Left lung (tissue), 10 donors: Measurements from ENCODE around the gene HOXA3. TPM values are rescaled to one million over a fixed set of nuclear protein-coding genes. Genes with fewer than 3 reads are reported as not detected.

Source experiments
- ATAC-seq: fragments of 200-7000 bp; cut with Tn5 transposase; one replicate; pipeline ENCODE4 v1.9.1; 2020; ENCODE audit warnings: moderate library complexity
- DNase-seq, 4 donors: peaks; one replicate each; pipeline ENCODE4 v3.0.0-alpha.2; 2013 to 2020
- H3K27ac ChIP-seq, 2 donors: fragments of 200-600 bp; sonication (generic) in 1 of 2; one replicate each; pipeline versions ENCODE4 v1.5.0 to v1.8.0; 2020 to 2021
- H3K27me3 ChIP-seq, 2 donors: fragments of 200-600 bp; sonication (generic) in 1 of 2; one replicate each; pipeline versions ENCODE4 v1.5.0 to v1.8.0; 2020 to 2021
- H3K36me3 ChIP-seq, 2 donors: fragments of 200-600 bp; sonication (generic) in 1 of 2; one replicate each; pipeline versions ENCODE4 v1.5.0 to v1.8.0; 2020 to 2021
- H3K4me1 ChIP-seq, 2 donors: fragments of 200-600 bp; one replicate each; pipeline ENCODE4 v1.8.0; 2021
- H3K4me3 ChIP-seq, 2 donors: fragments of 200-600 bp; sonication (generic) in 1 of 2; one replicate each; pipeline versions ENCODE4 v1.5.0 to v1.8.0; 2020 to 2021; ENCODE audit warnings: mild to moderate bottlenecking in 1 of 2
- H3K9me3 ChIP-seq, 2 donors: fragments of 200-600 bp; sonication (generic) in 1 of 2; one replicate each; pipeline versions ENCODE4 v1.5.0 to v1.8.0; 2020 to 2021
- CTCF ChIP-seq, 2 donors: fragments of 200-600 bp; sonication (generic) in 1 of 2; IDR thresholded peaks; one replicate each; pipeline versions ENCODE4 v1.5.0 to v1.8.0; 2021; ENCODE audit warnings: antibody characterized with exemption in 2 of 2
- intact Hi-C, 2 donors: fragments of 100-400 bp; cut with DNase I; formaldehyde crosslinking; loops; one replicate each; pipeline versions ENCODE4 v1.11.2 to v1.14.2; 2022
- polyA plus RNA-seq, 6 donors: library from polyadenylated mRNA; unstranded; fragments of 120-200 nt; gene quantifications; one replicate each; pipeline ENCODE4 v1.2.1, GENCODE V29; 2013; ENCODE audit not compliant: insufficient read length in 6 of 6
- total RNA-seq, 2 donors: library from RNA; stranded (reverse); fragmentation: NEBNext Ultra II Directional; extraction: Animal tissue kit (Norgen Biotek cat#: 25700); gene quantifications; one replicate each; pipeline ENCODE4 v1.2.1, GENCODE V29; 2021
- donor health status: DM: no; HTN: yes; CAD: no.
- donor health status: DM: no; HTN: no; CAD: no.

HOXA3 gene
- total and polyA plus RNA-seq, 8 donors, result 5.7 to 49.6 (median 39.6) TPM

- peak overlapping the region; percentile 56 for H3K4me3 ChIP-seq
- ATAC-seq (no peak), DNase-seq (peak in 2 of 4 donors; percentile 33 to 70)
- peaks cover 76 to 100% of the 10 kb centered on the region in 2 donors for H3K27me3 ChIP-seq
- H3K36me3 ChIP-seq, result no peaks in the 10 kb centered on the region
- no peaks in the 10 kb centered on the region for H3K9me3 ChIP-seq
- intact Hi-C loops, result loop anchor here in 1 of 2 donors (5.0 to 10.0 kb wide), 2 partner anchors 788 to 1275 kb away; no protein-coding TSS in a partner anchor
- peaks cover 6 to 55% of the 10 kb centered on the region in 2 donors for H3K4me1 ChIP-seq
- H3K27ac ChIP-seq, result no peak overlapping the region
- no peak for TF ChIP-seq CTCF (IDR thresholded peaks at IDR 0.05)
Observed at GRCh38 chr7:27160145-27160545, 7.8 kb upstream of the HOXA3 start.

- Histone ChIP-seq H3K9me3 (no peaks in the 10 kb centered on the region), H3K4me1 (peaks cover 5 to 49% of the 10 kb centered on the region in 2 donors), H3K4me3 (no peak overlapping the region), H3K27ac (no peak overlapping the region), H3K36me3 (no peaks in the 10 kb centered on the region), H3K27me3 (peaks cover 76 to 100% of the 10 kb centered on the region in 2 donors)
- ATAC-seq, result no peak
- DNase-seq, result peak in 2 of 4 donors; percentile 23 to 64
- no peak for TF ChIP-seq CTCF (IDR thresholded peaks at IDR 0.05)
- intact Hi-C loops, result loop anchor here in 1 of 2 donors (5.0 to 10.0 kb wide), 2 partner anchors 787 to 1275 kb away; no protein-coding TSS in a partner anchor
Observed at GRCh38 chr7:27159266-27160144, 7.1 kb upstream of the HOXA3 start.

- Histone ChIP-seq H3K4me1 (peaks cover 5 to 40% of the 10 kb centered on the region in 2 donors), H3K27ac (no peak overlapping the region), H3K36me3 (no peaks in the 10 kb centered on the region), H3K27me3 (peaks cover 76 to 100% of the 10 kb centered on the region in 2 donors), H3K4me3 (no peak overlapping the region), H3K9me3 (no peaks in the 10 kb centered on the region)
- ATAC-seq, result no peak
- intact Hi-C loops, result no loop called here
- DNase-seq, result peak in 2 of 4 donors; percentile 28 to 70
- TF ChIP-seq CTCF (IDR thresholded peaks at IDR 0.05), result no peak
Observed at GRCh38 chr7:27158436-27159265, 6.3 kb upstream of the HOXA3 start.

- DNase-seq (peak in 2 of 4 donors; percentile 27 to 44), ATAC-seq (no peak)
- H3K36me3 ChIP-seq, result no peaks in the 10 kb centered on the region
- TF ChIP-seq CTCF (IDR thresholded peaks at IDR 0.05), result no peak
- intact Hi-C loops, result no loop called here
- no peaks in the 10 kb centered on the region for H3K9me3 ChIP-seq
- no peak overlapping the region for H3K4me3 ChIP-seq
- H3K27ac ChIP-seq, result no peak overlapping the region
- H3K27me3 ChIP-seq, result peaks cover 79 to 100% of the 10 kb centered on the region in 2 donors
- H3K4me1 ChIP-seq, result peaks cover 5 to 33% of the 10 kb centered on the region in 2 donors
Observed at GRCh38 chr7:27157702-27158431, 5.5 kb upstream of the HOXA3 start.
